Hepatocyte (in vitro differentiated cells): ENCODE data around the gene FRAS1. TPM values are rescaled to one million over a fixed set of nuclear protein-coding genes. Genes with fewer than 3 reads are reported as not detected.

Experiments used
- DNase-seq: peaks from one replicate; pipeline ENCODE4 v3.0.0-alpha.2; 2016; ENCODE audit warnings: low spot score
- H2AFZ ChIP-seq: fragments of 200-600 bp; sonication (generic); 2 replicates; pipeline ENCODE4 v1.6.0; 2016; ENCODE audit warnings: antibody characterized with exemption, mild to moderate bottlenecking
- H3K27ac ChIP-seq: fragments of 200-600 bp; sonication (generic); 2 replicates; pipeline ENCODE4 v1.5.1; 2016; ENCODE audit warnings: mild to moderate bottlenecking
- H3K27me3 ChIP-seq: fragments of 200-600 bp; sonication (generic); 2 replicates; pipeline ENCODE4 v1.6.1; 2016
- H3K36me3 ChIP-seq: fragments of 200-600 bp; sonication (generic); replicated peaks from 2 replicates; pipeline ENCODE4 v1.5.1; 2016; ENCODE audit warnings: low read depth; ENCODE audit not compliant: insufficient read depth
- H3K4me1 ChIP-seq: fragments of 200-600 bp; sonication (generic); 2 replicates; pipeline ENCODE4 v1.5.1; 2016; ENCODE audit warnings: mild to moderate bottlenecking, moderate library complexity; ENCODE audit not compliant: insufficient read depth
- H3K4me2 ChIP-seq: fragments of 200-600 bp; sonication (generic); 2 replicates; pipeline ENCODE4 v1.6.0; 2016
- H3K4me3 ChIP-seq: fragments of 200-600 bp; sonication (generic); 2 replicates; pipeline ENCODE4 v1.5.1; 2016; ENCODE audit warnings: mild to moderate bottlenecking
- H3K79me2 ChIP-seq: fragments of 200-600 bp; sonication (generic); 2 replicates; pipeline ENCODE4 v1.6.0; 2017; ENCODE audit warnings: mild to moderate bottlenecking
- H3K9me2 ChIP-seq: fragments of 200-600 bp; sonication (generic); replicated peaks from 2 replicates; pipeline ENCODE4 v1.6.0; 2017; ENCODE audit warnings: mild to moderate bottlenecking; ENCODE audit not compliant: insufficient read depth
- H3K9me3 ChIP-seq: fragments of 200-600 bp; sonication (generic); 2 replicates; pipeline ENCODE4 v1.5.1; 2016; ENCODE audit warnings: low read depth, mild to moderate bottlenecking
- H4K20me1 ChIP-seq: fragments of 200-600 bp; sonication (generic); 2 replicates; pipeline ENCODE4 v1.6.0; 2016; ENCODE audit warnings: mild to moderate bottlenecking; ENCODE audit not compliant: insufficient read depth, poor library complexity, severe bottlenecking
- EZH2 ChIP-seq: fragments of 200-600 bp; sonication (generic); IDR thresholded peaks from 2 replicates; pipeline ENCODE4 v1.6.1; 2016; ENCODE audit warnings: antibody characterized with exemption, mild to moderate bottlenecking, borderline replicate concordance
- EZH2phosphoT487 ChIP-seq: fragments of 200-600 bp; sonication (generic); IDR thresholded peaks from one replicate; pipeline ENCODE4 v1.6.1; 2018; ENCODE audit warnings: antibody characterized with exemption, mild to moderate bottlenecking, low read depth, moderate library complexity; ENCODE audit not compliant: unreplicated experiment, severe bottlenecking
- WGBS: methylation state at CpG from one replicate; pipeline ENCODE4 v1.1.6; 2016; ENCODE audit warnings: low lambda C conversion rate; ENCODE audit errors: missing lambda C conversion rate; 5-methylcytosine and 5-hydroxymethylcytosine counted together
- polyA plus RNA-seq: library from polyadenylated mRNA; unstranded; fragments of >200 nt; fragmentation: Nextera tagmentation; extraction: Ambion mirVana; gene quantifications from 2 replicates; pipeline ENCODE4 v1.2.1, GENCODE V29; 2016
- total RNA-seq: library from RNA; depleted of rRNA; stranded (reverse); fragments of >200 nt; gene quantifications from 2 replicates; pipeline ENCODE4 v1.2.3, GENCODE V29; 2014
- TF ChIP-seq, protein P1 (sequence below): fragments of 200-600 bp; sonication (generic); IDR thresholded peaks from 2 replicates; pipeline ENCODE4 v1.5.1; 2016; ENCODE audit warnings: antibody characterized with exemption, mild to moderate bottlenecking; ENCODE audit not compliant: poor library complexity

FRAS1 gene
- total and polyA plus RNA-seq, 2 experiments from 2014 or later: 9.3 to 38.5 TPM

DNA sequence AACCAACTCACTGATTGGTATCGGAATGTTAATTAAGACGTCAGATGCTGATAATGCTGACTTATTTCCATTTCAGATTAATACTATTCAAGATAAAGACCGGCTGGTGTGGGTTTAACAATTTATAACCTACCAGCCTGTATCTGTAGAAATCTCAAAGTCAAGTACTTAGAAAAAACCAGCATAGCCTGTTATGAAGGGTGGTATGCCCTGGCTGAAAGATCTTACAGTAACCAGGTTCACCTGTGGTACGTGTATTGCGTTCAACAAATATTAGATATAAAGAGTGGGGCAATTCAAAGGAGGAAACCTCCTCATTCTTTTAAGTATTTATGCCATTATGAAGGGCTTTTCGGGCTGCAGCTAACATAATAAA is 253.6 kb downstream of the FRAS1 start:
- no peaks in the 10 kb centered on the region for H3K4me1 ChIP-seq
- no peak overlapping the region for H3K4me3 ChIP-seq
- H3K36me3 ChIP-seq: no peaks in the 10 kb centered on the region
- no peaks in the 10 kb centered on the region for H3K79me2 ChIP-seq
- no peaks in the 10 kb centered on the region for H3K9me3 ChIP-seq
- H4K20me1 ChIP-seq: no peaks in the 10 kb centered on the region
- H3K27me3 ChIP-seq: no peaks in the 10 kb centered on the region
- TF ChIP-seq EZH2 (no peak), EZH2phosphoT487 (no peak)
- TF ChIP-seq, protein P1, sequence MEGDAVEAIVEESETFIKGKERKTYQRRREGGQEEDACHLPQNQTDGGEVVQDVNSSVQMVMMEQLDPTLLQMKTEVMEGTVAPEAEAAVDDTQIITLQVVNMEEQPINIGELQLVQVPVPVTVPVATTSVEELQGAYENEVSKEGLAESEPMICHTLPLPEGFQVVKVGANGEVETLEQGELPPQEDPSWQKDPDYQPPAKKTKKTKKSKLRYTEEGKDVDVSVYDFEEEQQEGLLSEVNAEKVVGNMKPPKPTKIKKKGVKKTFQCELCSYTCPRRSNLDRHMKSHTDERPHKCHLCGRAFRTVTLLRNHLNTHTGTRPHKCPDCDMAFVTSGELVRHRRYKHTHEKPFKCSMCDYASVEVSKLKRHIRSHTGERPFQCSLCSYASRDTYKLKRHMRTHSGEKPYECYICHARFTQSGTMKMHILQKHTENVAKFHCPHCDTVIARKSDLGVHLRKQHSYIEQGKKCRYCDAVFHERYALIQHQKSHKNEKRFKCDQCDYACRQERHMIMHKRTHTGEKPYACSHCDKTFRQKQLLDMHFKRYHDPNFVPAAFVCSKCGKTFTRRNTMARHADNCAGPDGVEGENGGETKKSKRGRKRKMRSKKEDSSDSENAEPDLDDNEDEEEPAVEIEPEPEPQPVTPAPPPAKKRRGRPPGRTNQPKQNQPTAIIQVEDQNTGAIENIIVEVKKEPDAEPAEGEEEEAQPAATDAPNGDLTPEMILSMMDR: no peak
- H2AFZ ChIP-seq: no peak overlapping the region
- WGBS: 71% methylated on average over 6 of the region's 6 CpGs
- H3K4me2 ChIP-seq: no peak overlapping the region
- DNase-seq: no peak
- no peak overlapping the region for H3K27ac ChIP-seq
- H3K9me2 ChIP-seq: no peaks in the 10 kb centered on the region

DNA sequence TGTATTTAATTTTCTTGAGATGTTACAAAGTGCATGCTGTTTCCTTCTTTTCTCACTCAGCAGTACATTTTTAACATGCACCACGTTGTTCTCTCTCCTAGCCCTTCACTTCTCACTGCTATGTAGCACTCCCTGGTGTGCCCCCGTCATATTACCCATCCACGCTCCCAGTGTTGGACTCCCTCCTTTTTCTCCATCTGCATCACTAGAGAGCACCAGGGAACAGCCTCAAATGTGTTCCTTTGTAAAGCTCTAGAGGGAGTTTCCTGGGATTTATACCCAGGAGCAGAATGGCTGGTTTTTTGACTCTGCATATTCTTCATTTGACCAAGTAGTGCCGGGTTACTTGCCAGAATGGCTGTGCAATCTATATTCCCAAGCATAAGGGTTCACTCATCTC is 254.2 kb downstream of the FRAS1 start:
- WGBS: 80% methylated on average over 4 of the region's 4 CpGs
- Histone ChIP-seq H3K9me2 (no peaks in the 10 kb centered on the region), H3K36me3 (no peaks in the 10 kb centered on the region), H4K20me1 (no peaks in the 10 kb centered on the region), H3K4me3 (no peak overlapping the region), H3K4me2 (no peak overlapping the region), H3K27ac (no peak overlapping the region), H3K27me3 (no peaks in the 10 kb centered on the region), H3K9me3 (no peaks in the 10 kb centered on the region), H3K4me1 (no peaks in the 10 kb centered on the region), H3K79me2 (no peaks in the 10 kb centered on the region), H2AFZ (no peak overlapping the region)
- DNase-seq: no peak
- TF ChIP-seq EZH2phosphoT487 (no peak), EZH2 (no peak)
- TF ChIP-seq, protein P1: no peak

DNA sequence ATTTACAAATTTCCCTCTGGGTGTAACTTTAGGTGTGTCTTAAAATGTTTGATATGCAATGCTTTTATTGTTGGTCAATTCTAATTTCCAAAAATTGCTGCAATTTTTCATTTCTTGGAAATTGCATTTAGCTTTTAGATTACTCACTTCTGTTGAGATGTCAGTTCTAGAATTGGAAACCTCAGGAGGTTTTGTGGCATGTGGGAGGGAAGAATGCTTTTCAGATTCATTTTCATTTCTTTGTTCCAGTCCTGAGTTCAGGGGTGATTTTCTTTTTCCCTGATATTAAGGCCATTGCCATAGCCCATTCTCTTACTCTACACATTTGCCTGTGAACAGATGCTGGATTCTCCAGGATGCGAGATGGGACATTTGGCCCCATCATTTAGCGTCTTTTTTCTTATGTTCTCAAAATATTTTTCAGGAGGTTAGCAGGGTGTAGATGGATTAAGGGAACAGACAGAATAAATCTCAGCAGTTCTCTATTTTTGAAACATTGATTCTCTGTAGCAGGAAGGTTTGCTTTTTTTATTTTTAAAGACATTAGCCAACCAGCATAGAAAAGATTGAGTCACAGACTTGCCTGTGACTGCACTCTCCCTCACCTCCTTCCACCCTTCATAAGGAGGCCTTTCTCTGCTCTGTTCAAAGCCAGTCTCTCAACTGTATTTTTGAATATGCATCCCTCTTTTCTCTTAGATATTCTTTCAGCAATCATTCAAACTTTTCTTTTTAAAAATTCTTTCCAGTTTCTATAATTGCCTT is 256.0 kb downstream of the FRAS1 start:
- Histone ChIP-seq H3K27ac (no peak overlapping the region), H3K4me2 (no peak overlapping the region), H3K4me3 (no peak overlapping the region), H3K27me3 (no peaks in the 10 kb centered on the region), H3K79me2 (no peaks in the 10 kb centered on the region), H4K20me1 (no peaks in the 10 kb centered on the region), H2AFZ (no peak overlapping the region), H3K36me3 (no peaks in the 10 kb centered on the region), H3K9me2 (no peaks in the 10 kb centered on the region), H3K9me3 (no peaks in the 10 kb centered on the region), H3K4me1 (no peaks in the 10 kb centered on the region)
- 100% methylated on average over 2 of the region's 2 CpGs for WGBS
- TF ChIP-seq, protein P1: no peak
- TF ChIP-seq EZH2 (no peak), EZH2phosphoT487 (no peak)
- DNase-seq: no peak

DNA sequence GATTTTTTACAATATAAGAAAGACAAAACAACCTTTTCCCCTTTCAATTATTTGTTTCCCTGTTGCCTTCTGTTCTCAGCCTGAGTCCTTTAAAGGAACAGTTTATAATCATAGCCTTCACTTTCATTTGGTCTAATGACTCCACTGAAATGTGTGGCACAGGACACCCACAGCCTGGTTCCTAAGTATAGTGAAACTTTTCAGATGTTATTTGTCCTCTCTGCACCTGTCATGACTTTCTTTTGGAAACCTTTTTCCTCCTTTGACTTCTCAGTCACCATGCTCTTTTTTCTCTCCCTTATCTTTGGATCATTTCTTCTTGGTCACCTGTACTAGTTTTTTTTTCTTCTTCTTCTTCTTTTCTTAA is 256.6 kb downstream of the FRAS1 start:
- H3K9me3 ChIP-seq: no peaks in the 10 kb centered on the region
- TF ChIP-seq EZH2 (no peak), EZH2phosphoT487 (no peak)
- TF ChIP-seq, protein P1: no peak
- H3K9me2 ChIP-seq: no peaks in the 10 kb centered on the region
- no peak for DNase-seq
- no peak overlapping the region for H3K4me3 ChIP-seq
- H3K36me3 ChIP-seq: no peaks in the 10 kb centered on the region
- H3K27me3 ChIP-seq: no peaks in the 10 kb centered on the region
- no peak overlapping the region for H2AFZ ChIP-seq
- H3K79me2 ChIP-seq: no peaks in the 10 kb centered on the region
- H4K20me1 ChIP-seq: no peaks in the 10 kb centered on the region
- H3K27ac ChIP-seq: no peak overlapping the region
- H3K4me1 ChIP-seq: no peaks in the 10 kb centered on the region
- no peak overlapping the region for H3K4me2 ChIP-seq
